Endometrial microvascular endothelial cells (primary cell): Measurements from ENCODE around the gene GAPDHS. TPM values are rescaled to one million over a fixed set of nuclear protein-coding genes. Genes with fewer than 3 reads are reported as not detected.

Experiments used
- in situ Hi-C: cut with HindIII; loops from 2 replicates; pipeline ENCODE4 v1.10.0; 2017; ENCODE audit warnings: low sequenced_read_pairs, low pct_unique_long_range_greater_than_20kb; ENCODE audit errors: inconsistent ontology term
- total RNA-seq: library from RNA; depleted of rRNA; stranded (reverse); fragments of >200 nt; gene quantifications from one replicate; pipeline ENCODE4 v1.2.3, GENCODE V29; 2015; ENCODE audit errors: inconsistent ontology term

GAPDHS gene
- total RNA-seq, 1 donor from 2014 or later, result not detected

GRCh38 chr19:35509018-35509652 is 24.1 kb upstream of the GAPDHS start:
- in situ Hi-C loops, result no loop called here

GRCh38 chr19:35509861-35510625 is 23.2 kb upstream of the GAPDHS start:
- in situ Hi-C loops, result no loop called here

DNA sequence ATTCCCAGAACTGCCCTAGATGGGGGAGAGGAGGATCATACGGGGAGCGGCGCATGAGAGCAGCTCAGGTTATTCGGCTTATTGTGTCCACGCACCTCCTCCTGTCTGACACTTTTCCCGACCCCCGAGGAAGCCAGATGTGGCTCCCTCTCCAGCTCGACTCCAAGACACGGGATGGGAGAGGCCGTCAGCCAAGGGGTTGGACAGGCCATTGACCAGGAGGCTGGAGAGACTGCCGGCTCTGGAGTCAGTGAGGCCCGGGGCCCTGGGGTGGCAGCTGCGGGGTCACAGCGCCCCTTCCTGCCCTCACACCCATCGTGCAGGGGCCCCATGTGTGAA is 22.7 kb upstream of the GAPDHS start:
- in situ Hi-C loops, result no loop called here

DNA sequence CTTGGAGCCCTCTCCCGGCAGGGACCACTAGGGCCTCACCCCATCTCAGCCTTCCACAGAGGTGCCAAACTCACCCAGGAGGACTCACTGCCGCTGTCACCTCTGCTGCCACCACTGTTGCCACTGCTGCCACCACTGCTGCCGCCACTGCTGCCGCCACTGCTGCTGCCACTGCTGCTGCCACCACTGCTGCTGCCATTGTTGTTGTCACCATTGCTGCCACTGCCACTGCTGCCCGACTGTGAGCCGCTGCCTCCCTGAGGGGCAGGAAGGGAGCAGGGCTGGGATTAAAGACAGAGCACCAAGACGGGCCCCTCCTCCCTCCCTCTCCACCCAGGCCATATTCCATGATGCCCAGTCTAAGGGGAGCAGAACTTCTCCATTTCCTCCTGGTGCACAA is 21.9 kb upstream of the GAPDHS start:
- in situ Hi-C loops, result no loop called here

DNA sequence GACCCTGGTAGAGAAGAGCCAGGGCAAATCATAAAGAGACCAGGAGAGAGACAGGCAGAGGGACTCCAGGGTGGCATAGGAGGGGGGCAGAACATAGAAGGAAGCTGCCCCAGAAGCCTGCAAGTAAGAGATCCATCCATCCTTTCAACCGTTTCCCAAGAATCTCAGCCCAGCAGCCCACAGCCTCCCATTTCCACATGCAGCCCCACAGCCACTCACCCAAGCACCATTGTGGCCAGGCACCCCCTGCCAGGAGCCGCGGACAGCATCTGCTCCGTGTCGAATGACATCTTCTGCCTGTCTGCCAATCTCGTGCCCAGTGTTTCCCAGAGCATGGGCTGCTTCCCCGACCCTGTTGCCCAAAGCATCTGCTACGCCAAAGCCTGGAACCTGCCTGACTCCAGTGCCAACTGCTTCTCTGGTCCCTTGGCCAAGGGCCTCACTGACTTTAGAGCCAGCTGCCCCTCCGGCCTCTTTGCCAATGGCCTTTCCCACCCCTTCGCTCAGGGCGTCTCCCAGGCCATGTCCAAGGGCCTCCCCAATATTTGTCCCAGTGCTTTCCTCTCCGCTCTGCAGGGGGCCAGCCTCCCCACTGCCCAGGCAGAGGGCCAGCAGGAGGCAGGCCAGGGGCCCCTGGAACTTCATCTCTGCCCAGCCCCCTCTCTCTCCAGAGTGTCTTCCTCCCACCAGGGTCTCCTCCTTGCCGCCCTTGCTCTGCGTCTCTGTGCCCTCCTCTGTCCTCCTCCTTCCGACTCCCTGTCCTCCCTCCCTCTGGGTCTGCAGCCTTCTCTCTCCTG is 20.2 kb upstream of the GAPDHS start:
- in situ Hi-C loops, result no loop called here

DNA sequence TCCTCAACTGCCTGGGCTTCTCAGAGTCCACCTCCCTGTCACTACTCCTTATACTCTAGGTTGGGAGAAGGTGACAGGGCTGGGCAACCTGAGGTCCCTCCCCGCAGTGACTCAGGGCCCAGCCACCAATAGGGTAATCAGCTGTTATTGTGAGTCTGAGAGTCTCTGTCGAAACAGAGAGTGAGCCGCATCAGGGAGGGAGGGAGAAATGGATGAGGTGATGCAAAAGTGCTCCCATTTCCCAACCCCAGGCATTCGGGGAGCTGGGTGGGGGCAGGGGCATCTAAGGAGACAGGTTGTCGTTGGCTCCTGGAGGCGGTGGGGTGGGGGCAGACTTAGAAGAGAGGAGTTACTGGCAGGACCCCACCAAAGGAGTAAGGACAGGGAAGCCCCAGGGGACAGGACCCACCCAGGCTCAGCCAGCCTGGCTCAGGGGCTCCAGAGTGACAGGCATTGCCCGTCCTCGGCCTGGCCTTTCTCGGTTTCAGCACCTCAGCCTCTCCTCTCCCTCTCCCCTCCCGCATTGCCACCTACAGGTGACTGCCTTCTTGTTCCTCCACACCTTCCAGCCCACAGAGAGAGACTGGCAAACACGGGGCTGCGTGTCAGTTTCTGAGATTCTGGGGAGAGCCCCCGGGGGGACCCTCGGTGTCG is 19.5 kb upstream of the GAPDHS start, which contains the start of gene DMKN:
TSS of gene DMKN (minus strand) at position 22 of the 654 bp plus-strand sequence. CDS start 174 bp downstream, outside the sequence.
- in situ Hi-C loops, result no loop called here

GRCh38 chr19:35514282-35514809 is 18.9 kb upstream of the GAPDHS start:
- in situ Hi-C loops, result no loop called here

- in situ Hi-C loops, result no loop called here
Observed at GRCh38 chr19:35516310-35516709, 16.9 kb upstream of the GAPDHS start.

GRCh38 chr19:35517342-35517741 is 15.9 kb upstream of the GAPDHS start:
- in situ Hi-C loops, result no loop called here

DNA sequence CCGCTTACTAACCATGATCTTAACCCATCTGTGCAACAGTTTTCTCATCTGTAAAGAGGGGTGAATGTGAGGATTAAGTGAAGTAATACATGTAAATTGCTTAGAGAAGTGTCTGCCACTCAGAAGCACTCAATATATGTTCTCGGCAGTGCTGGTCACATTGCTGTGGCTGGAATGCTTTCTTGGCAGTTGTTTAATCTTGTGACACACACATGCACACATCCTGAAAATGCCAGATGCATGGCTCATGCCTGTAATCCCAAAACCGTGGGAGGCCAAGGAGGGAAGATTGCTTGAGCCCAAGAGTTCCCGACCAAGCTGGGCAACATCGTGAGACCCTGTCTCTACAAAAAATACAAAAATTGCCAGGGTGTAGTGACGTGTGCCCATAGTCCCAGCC is 14.9 kb upstream of the GAPDHS start:
- in situ Hi-C loops, result no loop called here

DNA sequence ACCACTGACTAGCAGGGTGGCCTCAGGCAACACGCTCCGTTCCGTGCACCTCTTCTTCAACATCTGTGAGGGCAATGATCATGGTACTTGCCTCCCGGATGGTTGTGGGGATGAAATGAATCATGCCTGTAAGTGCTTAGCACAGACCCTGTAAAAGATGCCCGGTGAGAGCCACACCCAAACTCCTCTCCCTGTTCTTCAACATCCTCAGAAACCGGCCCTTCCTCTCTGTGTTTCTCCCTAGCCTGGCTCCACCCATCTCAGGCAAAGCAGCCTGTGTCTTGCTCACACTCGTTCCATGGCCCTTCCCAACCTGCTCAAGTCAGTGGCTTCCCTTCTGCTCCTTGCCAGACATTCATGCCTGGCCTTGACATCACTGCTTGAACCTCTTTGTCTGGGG is 14.0 kb upstream of the GAPDHS start:
- in situ Hi-C loops, result no loop called here

DNA sequence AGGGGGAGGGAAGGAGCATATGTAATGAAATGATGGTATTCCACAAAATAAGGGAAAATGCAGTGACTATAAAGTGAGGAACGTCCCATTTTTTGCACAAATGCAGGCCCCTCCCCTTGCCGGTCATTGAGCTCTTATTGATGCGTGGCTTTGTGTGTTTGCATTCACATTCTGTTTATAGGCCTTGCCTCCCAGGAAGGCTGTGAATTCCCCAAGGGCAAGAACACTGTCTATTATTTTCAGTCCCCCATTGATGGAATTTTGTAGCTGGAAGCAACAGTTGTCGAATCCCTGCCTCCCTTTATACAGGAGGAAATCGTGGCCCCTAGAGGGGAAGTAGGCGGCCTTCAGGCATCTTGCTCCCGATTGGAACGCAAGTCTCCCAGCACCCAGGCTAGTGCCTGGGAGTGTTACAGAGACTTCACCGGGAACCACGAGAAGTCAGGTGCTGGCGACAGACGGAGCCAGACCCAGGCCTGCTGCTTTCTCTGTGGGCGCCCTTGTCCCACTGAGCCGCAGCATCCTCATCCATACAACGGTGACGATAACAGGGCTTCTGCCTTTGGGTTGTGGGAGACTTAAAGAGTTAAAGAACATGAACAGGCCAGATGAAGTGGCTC is 12.0 kb upstream of the GAPDHS start:
- in situ Hi-C loops, result no loop called here

DNA sequence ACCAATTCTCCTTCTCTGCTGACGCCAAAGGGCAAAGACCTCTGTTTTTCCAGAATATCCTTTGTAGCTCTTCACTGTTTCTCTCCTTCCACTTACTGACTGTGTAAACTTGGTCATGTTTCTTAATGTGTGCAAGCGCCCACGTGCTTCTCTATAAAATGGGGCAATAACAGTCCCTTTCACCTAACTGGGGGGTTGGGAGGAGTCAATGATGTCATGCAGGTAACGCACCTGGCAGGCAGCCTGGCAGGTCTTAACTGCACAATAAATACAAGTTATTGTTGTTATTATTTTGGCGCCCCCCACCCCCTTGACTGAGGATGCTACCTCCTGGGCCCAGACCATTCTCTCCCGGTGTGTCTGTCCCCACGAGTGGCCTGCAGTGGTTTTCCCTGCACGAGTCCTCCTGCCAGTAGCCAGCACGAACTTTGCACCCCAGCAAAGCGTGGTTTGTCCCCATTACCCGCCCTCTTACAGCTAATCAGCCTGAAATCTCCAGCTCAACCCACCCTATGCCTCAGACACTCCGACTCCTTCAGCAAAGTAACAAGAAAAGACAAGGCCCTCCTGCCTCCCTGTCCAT is 10.4 kb upstream of the GAPDHS start:
- in situ Hi-C loops, result no loop called here

DNA sequence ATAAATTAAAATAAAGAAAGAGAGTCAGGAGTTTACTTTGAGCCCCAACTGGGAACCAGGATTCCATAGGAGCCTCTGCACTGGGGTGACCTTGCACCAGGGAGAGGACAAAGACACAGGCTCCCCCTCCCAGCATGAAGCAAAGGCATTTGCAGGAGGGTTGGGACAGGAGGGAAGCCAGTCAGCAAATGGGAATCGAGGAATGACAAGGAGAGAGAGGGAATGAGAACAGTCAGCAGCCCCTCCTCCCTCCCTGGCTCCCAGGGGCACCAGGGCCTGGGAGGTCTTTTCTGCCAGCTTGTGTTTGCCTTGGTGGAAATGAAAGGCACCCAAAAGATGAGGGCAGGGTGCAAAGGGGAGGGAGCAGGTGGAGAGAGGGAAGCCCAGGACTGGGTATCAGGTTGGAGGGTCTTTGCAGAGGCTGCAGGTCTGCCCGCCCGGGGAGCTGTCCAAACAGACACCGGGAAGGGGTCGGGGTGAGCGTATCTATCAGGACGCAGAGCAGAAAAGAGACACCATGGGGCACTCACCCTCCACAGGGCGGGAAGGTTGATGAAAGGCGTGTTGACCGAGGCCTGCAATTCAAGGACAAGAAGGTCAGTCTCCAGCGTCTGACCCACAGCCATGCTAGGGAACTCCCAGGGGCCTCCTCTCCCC is 8.9 kb upstream of the GAPDHS start:
- in situ Hi-C loops, result no loop called here

DNA sequence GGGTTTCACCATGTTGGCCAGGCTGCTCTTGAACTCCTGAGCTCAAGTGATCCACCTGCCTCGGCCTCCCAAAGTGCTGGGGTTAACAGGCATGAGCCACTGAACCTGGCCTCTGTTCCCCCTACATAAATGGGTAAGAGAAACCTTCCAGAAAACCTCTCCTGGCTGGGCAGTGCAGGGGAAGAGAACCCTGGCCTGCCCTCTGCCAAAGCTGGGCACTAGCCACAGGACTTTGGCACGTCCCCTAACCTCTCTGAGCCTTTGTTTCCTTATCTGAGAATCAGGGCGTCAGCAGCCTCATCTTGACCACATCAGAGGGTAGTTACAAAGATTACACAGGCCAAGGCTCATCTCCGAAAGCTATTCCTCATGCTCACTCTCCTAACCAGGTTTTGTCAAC is 7.4 kb upstream of the GAPDHS start:
- in situ Hi-C loops, result no loop called here

DNA sequence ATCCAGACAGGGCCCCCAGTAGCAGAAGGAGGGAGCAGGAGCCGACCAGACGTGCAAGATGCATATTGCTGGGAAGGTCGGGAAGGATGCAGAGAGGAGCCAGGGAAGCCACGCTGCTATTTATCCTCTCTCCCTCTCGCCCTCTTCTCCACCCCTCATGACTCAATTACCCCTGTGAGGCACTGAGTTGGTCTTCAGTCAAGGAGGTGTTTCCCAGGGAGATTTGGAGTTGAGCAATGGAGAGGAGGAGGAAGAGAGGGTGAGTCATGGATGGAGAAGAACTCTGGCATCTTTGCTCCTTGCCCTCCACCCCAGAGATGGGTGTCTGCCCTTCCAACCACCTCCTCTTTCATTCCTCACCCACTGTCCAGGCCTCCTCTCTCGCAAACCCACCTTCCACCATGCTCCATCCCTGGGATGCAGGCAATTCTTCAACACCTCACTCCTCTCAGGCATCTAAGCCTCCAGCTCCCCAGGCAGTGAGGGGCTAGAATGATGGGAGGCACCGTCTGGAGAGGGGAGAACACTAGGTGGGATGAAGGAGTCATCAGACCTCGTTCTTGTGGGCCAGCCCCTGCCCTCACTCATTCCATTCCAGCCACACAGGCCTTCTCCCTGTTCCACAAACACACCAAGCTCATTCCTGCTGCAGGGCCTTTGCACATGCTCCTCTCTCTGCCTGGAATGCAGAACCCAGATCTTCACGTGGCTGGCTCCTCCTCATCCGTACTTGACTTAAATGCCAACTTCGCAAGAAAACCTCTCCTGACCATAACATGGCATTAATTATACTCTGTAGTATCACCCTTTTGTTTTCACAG is 4.8 kb upstream of the GAPDHS start, which contains the start of gene SBSN:
TSS of gene SBSN (minus strand) at position 94 of the 821 bp plus-strand sequence. CDS start at position 64, 30 bp downstream.
- in situ Hi-C loops, result no loop called here
